ENCODE measurements around the gene PLEKHA6.

The PLEKHA6 gene

GRCh38 chr1:204286315-204286714 lies 73.4 kb downstream of the PLEKHA6 start:
- no peak for DNase-seq (ENCODE audit: low spot score)

GRCh38 chr1:204285436-204286305 lies 74.1 kb downstream of the PLEKHA6 start:
- DNase-seq (ENCODE audit: low spot score) = no peak

- no peak for DNase-seq (ENCODE audit: low spot score)
Measured at GRCh38 chr1:204284929-204285328, 74.8 kb downstream of the PLEKHA6 start.

- DNase-seq (ENCODE audit: low spot score) = no peak
Measured at GRCh38 chr1:204283711-204284651, 75.7 kb downstream of the PLEKHA6 start.

GRCh38 chr1:204282761-204283221 lies 76.9 kb downstream of the PLEKHA6 start:
- no peak for DNase-seq (ENCODE audit: low spot score)

GRCh38 chr1:204280099-204280961 lies 79.4 kb downstream of the PLEKHA6 start:
- DNase-seq (ENCODE audit: low spot score) = no peak

GRCh38 chr1:204278958-204279357 lies 80.8 kb downstream of the PLEKHA6 start:
- no peak for DNase-seq (ENCODE audit: low spot score)

- no peak for DNase-seq (ENCODE audit: low spot score)
Measured at GRCh38 chr1:204278251-204278650, 81.5 kb downstream of the PLEKHA6 start.

- DNase-seq (ENCODE audit: low spot score) = no peak
Measured at GRCh38 chr1:204277563-204278219, 82.0 kb downstream of the PLEKHA6 start.

GRCh38 chr1:204275695-204276370 lies 83.9 kb downstream of the PLEKHA6 start:
- no peak for DNase-seq (ENCODE audit: low spot score)

- no peak for DNase-seq (ENCODE audit: low spot score)
Measured at GRCh38 chr1:204274446-204274845, 85.3 kb downstream of the PLEKHA6 start.

GRCh38 chr1:204272505-204272904 lies 87.2 kb downstream of the PLEKHA6 start:
- DNase-seq (ENCODE audit: low spot score) = no peak

GRCh38 chr1:204271970-204272369 lies 87.8 kb downstream of the PLEKHA6 start:
- DNase-seq (ENCODE audit: low spot score) = no peak

GRCh38 chr1:204268101-204268500 lies 91.6 kb downstream of the PLEKHA6 start:
- DNase-seq (ENCODE audit: low spot score) = no peak

GRCh38 chr1:204267191-204267601 lies 92.5 kb downstream of the PLEKHA6 start:
- no peak for DNase-seq (ENCODE audit: low spot score)

GRCh38 chr1:204266504-204267034 lies 93.2 kb downstream of the PLEKHA6 start:
- no peak for DNase-seq (ENCODE audit: low spot score)

- no peak for DNase-seq (ENCODE audit: low spot score)
Measured at GRCh38 chr1:204265665-204266064, 94.1 kb downstream of the PLEKHA6 start.

- no peak for DNase-seq (ENCODE audit: low spot score)
Measured at GRCh38 chr1:204264805-204265204, 94.9 kb downstream of the PLEKHA6 start.

GRCh38 chr1:204263254-204263910 lies 96.3 kb downstream of the PLEKHA6 start:
- DNase-seq (ENCODE audit: low spot score) = no peak

Data from left forelimb (tissue), 1 donor.